ENCODE results near the gene C9orf72. TPM values are rescaled to one million over a fixed set of nuclear protein-coding genes. Genes with fewer than 3 reads are reported as not detected.
A peak's percentile ranks its signal among the peaks of the same experiment; 100 is the strongest.

The C9orf72 gene
- total RNA-seq, 1 donor from 2014 or later, result 6.4 TPM

GRCh38 chr9:27537756-27538155, 35.5 kb downstream of the C9orf72 start:
- no peak for ATAC-seq

GRCh38 chr9:27537027-27537435, 36.2 kb downstream of the C9orf72 start:
- no peak for ATAC-seq

- no peak for ATAC-seq
Measured at GRCh38 chr9:27536168-27536567, 37.1 kb downstream of the C9orf72 start.

DNA sequence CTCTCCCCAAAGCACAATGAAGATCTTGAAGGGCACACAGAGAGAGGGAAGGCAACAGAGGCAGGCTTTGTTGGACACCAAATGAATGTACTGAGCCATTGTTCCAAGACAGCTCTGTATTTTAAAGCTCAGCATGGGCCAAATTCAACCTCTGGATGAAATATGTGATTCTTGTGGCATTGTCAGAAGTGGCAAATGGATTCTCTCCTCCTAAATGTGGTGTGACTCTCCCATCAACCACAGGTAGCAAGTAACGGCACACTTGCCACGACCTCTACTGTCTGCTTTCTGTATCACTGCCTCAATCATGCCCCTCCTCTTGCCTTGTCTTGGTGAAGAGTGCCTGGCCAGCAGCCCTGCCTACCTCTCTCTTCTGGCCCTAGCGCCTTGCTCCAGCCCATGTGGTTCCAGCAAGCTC, 37.6 kb downstream of the C9orf72 start:
- ATAC-seq, result peak; percentile 48

- no peak for ATAC-seq
Measured at GRCh38 chr9:27534658-27535209, 38.5 kb downstream of the C9orf72 start.

DNA sequence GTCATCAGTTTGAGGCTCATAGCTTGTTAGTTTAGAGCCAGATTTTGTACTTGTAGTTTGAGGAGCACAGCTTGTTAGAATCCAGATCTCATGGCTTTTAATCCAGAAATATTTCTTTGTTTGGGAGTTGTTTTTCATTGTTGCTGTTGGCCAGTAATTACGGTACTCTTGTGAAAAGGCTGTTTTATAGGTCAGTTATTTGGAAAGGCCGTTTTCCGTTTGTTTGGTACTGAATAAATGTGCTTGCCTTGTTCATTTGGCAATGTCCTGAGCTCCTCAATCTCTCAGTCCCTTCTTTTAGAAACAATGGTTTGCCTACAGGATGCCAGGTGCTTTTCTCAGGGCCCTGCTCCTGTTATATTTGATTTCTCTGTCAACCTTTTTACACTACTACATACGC, 39.1 kb downstream of the C9orf72 start:
- ATAC-seq, result no peak

- no peak for ATAC-seq
Measured at GRCh38 chr9:27533311-27533710, 40.0 kb downstream of the C9orf72 start.

DNA sequence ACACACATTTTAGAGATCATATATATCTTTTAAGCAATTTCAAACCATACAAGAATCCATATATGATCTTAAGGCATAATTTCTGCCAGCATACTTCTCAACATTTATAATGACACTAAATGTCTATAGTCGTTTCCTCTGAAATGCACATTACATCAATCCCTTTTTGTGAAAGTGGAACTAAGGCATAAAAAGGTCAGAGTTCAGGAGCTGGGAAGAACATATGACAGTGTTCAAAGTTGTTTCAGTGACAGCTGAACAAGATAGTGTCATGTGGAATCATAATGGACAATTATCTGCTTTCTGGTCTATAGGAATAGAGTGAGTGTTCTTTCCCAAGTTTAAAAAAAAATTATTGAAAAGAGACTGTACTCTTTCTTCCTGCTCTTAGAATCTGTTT, 41.2 kb downstream of the C9orf72 start:
- no peak for ATAC-seq

- no peak for ATAC-seq
Measured at GRCh38 chr9:27530915-27531755, 42.1 kb downstream of the C9orf72 start.

GRCh38 chr9:27529316-27530278, 43.7 kb downstream of the C9orf72 start, which contains the start of gene MOB3B:
Gene MOB3B, minus strand, starts transcription at chr9:27529814. Its CDS starts 74,264 bp downstream, at chr9:27455550.
- peak; percentile 90 for ATAC-seq

- ATAC-seq, result peak; percentile 64
Measured at GRCh38 chr9:27528886-27529315, 44.4 kb downstream of the C9orf72 start.

DNA sequence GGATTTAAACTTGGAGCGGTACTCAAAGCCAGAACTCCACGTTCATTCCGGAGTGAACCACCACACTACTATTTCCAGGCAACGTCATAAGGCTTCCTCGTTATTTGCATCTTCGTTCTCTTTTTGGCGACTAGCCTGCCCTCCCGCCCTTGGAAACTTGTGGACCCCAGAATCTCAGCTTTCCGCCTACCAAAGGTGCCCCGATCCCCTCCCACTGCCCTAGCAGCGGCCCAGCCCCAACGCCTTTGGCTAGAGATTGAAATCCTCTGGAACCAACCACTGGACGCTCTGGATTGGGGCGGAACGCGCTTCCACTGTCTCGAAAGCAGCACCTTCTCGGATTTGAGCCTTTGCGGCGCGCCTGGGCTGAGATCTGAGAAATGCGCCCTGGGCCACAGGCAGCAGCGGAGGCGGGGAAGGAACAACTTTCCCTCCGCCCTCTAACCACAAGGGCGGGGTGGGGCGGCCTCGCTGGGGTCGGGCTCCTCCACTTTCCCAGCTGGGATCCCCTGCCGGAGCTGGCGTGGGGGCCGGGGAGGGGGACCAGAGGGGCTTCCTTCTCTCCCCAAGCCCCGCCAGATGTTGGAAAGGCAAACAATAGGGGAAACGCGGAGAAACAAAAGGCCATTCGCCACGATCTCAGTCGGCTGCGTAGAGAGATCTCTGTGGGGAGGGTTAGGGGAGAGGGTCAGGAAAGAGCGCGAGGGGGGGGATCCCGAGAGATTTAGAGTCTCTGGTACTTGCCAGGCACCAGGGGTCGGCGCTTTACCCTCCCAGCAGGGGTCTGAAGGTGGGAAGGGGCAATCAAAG, 45.0 kb downstream of the C9orf72 start:
- peak; percentile 87 for ATAC-seq

DNA sequence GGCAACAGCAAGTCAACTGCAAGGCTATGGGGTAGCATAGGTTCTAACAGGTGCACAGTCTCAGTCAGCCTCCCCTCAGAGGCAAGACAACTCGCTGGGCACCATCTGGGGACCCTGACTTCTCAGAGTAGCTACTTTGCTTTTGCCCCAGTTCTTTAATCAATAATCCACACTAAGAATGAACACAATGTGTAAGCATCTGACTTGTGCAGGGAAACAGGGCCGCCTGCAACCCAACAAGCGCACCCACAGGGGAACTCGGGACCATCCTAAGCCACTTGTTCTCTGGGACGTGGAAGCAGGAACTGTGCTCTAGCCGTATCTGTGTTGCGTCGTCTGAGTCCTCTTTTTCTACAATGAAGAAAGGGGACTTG, 45.6 kb downstream of the C9orf72 start:
- no peak for ATAC-seq

- no peak for ATAC-seq
Measured at GRCh38 chr9:27524236-27524635, 49.0 kb downstream of the C9orf72 start, which contains the start of gene IFNK. Gene IFNK, plus strand, starts transcription at chr9:27524290. Its CDS starts 47 bp downstream, at chr9:27524337.

DNA sequence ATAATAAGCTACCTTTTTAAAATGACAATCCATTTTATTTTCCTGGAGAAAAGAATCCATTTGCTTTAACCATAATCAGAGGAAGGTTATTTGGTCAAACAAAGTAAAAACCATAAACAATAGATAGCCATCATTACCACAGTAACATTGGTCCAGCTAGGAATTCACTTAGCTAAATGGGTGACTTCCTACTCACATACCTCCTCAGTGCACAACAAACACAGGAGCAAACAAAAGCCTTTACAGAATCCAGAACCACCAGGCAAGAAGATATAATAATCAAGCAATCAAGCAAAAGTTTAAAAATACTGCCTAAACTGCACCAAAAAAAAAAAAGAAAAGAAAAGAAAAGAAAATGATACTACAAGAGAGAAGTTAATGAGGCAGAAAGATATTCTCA, 50.1 kb downstream of the C9orf72 start:
- no peak for ATAC-seq

DNA sequence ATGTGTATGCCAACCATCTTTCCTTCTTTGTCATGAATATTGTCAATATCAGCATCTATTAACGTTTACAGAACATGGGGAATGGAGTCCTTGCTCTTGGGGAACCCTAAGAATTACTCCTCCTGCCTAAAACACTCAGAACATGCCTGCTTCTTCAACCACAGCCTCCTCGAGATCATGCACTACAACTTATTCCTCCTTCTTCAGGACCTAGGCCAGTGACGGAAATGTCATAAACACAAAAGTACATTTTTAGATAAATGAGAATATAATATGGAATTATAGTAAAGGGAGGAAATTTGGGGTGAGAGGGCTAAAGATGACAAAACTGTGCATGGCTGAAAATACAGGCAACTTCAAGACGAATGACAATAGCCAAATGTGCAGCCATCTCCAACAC, 52.3 kb downstream of the C9orf72 start:
- no peak for ATAC-seq

DNA sequence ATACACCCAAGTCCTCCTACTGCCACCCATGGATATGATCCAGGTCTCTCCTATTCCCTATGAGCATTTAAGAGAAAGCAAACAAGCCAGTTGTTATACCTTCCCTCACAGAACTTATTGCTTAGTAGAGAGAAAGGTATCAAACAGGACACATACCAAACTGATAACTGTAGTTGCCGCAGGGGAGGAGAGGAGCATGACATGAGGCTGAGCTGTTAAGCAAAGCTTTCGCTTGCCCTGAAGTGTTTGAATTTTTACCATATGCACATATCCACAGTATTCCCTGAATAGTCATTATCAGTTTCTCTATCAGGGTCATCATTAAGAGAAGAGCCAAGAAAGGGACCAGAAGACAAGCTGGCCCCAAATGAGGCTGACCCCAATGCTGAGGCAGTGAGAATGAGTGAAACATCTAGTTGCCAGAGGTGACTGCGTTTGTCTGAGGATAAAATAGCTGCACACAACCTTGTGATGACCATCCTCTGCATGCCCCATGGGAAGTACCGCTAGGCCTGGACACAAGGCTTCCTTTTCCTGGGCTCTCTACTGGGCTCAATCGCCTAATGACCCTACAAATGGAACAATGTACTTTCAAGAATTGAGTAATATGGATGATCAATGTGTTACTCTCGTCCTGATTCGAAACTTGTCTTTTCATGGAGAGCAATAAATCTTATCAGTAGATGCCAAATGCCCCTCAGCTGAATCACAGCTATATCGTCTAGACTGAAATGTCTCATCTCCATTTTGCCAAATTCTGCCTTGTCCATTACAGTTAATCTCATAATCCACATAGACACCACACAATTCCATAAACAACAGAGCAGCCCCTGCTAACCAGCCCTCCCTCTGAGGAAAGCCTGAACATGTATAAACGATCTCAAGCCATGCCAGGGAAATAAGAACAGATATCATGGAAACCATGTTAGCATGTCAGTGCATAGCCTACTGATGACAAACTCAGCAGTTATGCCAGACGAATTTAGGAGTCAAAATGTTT, 53.5 kb downstream of the C9orf72 start:
- peak; percentile 49 for ATAC-seq

DNA sequence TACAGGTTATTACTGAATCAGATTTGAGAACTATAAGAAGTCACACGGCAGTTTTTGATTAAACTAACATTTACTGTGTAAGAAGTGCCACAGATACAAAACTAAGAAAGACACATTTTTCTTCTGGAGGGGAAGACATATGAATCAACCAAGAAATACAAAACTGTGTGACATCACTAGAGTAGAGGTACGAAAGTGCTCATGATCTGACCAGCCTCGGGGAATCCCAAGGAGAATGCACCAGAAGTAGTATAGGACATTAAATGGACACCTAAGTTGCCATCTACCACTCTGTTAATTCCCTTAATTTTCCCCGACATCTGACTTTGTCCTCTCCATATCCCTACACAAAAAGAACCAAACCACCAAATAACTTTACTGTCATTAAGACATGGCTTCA, 54.5 kb downstream of the C9orf72 start:
- no peak for ATAC-seq

DNA sequence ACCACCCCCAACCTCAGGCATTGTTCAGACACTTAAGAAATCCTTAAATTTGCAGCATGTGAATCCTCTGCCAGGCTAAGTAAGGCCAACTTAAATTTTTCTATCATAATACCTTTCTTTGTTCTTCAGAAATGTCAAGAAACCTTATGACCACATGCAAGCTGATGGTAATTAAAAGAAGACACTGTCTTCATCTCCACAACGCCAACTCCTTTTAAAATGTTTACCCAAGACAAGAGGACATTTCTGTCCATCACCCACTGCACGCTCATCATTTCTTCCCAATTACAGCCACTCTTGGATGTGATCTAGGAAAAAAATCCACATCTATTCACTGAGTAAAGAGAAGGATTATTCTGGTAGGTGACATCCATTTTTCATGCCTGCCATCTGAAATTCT, 55.3 kb downstream of the C9orf72 start:
- no peak for ATAC-seq

GRCh38 chr9:27514551-27514950, 58.7 kb downstream of the C9orf72 start:
- ATAC-seq, result no peak

GRCh38 chr9:27511771-27512170, 61.5 kb downstream of the C9orf72 start:
- ATAC-seq, result no peak

All from esophagus mucosa (tissue), 1 donor.